H1 (cell line): ENCODE measurements around the gene PPP1R3E. TPM values are rescaled to one million over a fixed set of nuclear protein-coding genes. Genes with fewer than 3 reads are reported as not detected.

Experiments
- CBX8 ChIP-seq: fragments of 300-800, 300-1000 bp; sonication (generic); IDR thresholded peaks from 2 replicates; pipeline ENCODE4 v1.7.1; 2016; ENCODE audit warnings: low read depth, low read length, borderline replicate concordance
- CTBP2 ChIP-seq: IDR thresholded peaks from 2 replicates; pipeline ENCODE4 v1.7.0; 2011; ENCODE audit warnings: borderline replicate concordance, mild to moderate bottlenecking, moderate library complexity, mixed read lengths, low read length; ENCODE audit not compliant: insufficient read depth, insufficient read length
- MAFK ChIP-seq: IDR thresholded peaks from 2 replicates; pipeline ENCODE4 v1.6.1; 2012; ENCODE audit warnings: low read depth, mild to moderate bottlenecking, improper control_type of control experiment, low read length
- SAP30 ChIP-seq: fragments of 300-600 bp; sonication (generic); IDR thresholded peaks from 2 replicates; pipeline ENCODE4 v1.7.1; 2012; ENCODE audit warnings: low read length, moderate library complexity, mild to moderate bottlenecking, inconsistent platforms; ENCODE audit not compliant: insufficient read depth, insufficient replicate concordance
- SIN3A ChIP-seq, 2 experiments: IDR thresholded peaks in 1 of 2; conservative IDR thresholded peaks in 1 of 2; 2 replicates each; pipeline ENCODE4 v1.6.1; 2011 to 2012; ENCODE audit warnings: low read length in 2 of 2, improper control_type of control experiment in 1 of 2, low read depth in 1 of 2, mild to moderate bottlenecking in 1 of 2
- polyA plus RNA-seq, 7 experiments: library from polyadenylated mRNA; depleted of rRNA in 3 of 7; stranded (reverse) in 5 of 7; unstranded in 2 of 7; fragments of >200 nt in 5 of 7; fragments of 200-250 nt in 2 of 7; gene quantifications; 1 replicate in 5 of 7; 2 replicates in 1 of 7; 4 replicates in 1 of 7; pipeline versions ENCODE4 v1.2.1 to v1.2.3, GENCODE V29; 2011 to 2013; ENCODE audit warnings: missing spikeins in 2 of 7, mixed read lengths in 2 of 7
- total RNA-seq: library from RNA; stranded (reverse); fragmentation: NEBNext Ultra II Directional; extraction: Animal tissue kit (Norgen Biotek cat#: 25700); gene quantifications from 2 replicates; pipeline ENCODE4 v1.2.1, GENCODE V29; 2021

PPP1R3E gene
- total and polyA plus RNA-seq, 2 of the 8 experiments (the other 6 are each of a cell fraction or from before 2014, with no cell fraction given): 4.4 to 4.7 TPM

GRCh38 chr14:23344481-23344880 lies 41.8 kb upstream of the PPP1R3E start (continued):
- TF ChIP-seq CBX8 (no peak), MAFK (no peak), SIN3A (conservative IDR thresholded peaks at IDR 0.05 in 1 of 2, IDR thresholded peaks at IDR 0.05 in 1 of 2; ENCODE audit: low read depth in 1 of 2, low read length in 2 of 2) (no peak), CTBP2 (no peak), SAP30 (no peak)
